KOPT-K1 (cell line): ENCODE data around the gene CYLD.

Experiments
- H3K27ac ChIP-seq: fragments of 200-600 bp; sonication (generic); 2 replicates; pipeline ENCODE4 v1.5.1; 2016; ENCODE audit warnings: antibody characterized with exemption, mild to moderate bottlenecking, low read depth, low read length; ENCODE audit not compliant: poor library complexity, severe bottlenecking
- H3K36me3 ChIP-seq: fragments of 200-600 bp; sonication (generic); 2 replicates; pipeline ENCODE4 v1.5.1; 2017; ENCODE audit warnings: antibody characterized with exemption, mild to moderate bottlenecking, low read length, moderate library complexity; ENCODE audit not compliant: insufficient read depth
- H3K9me3 ChIP-seq: fragments of 200-600 bp; sonication (generic); 2 replicates; pipeline ENCODE4 v1.5.1; 2017; ENCODE audit warnings: antibody characterized with exemption, low read length, mild to moderate bottlenecking; ENCODE audit not compliant: insufficient read depth, poor library complexity, severe bottlenecking

The CYLD gene

GRCh38 chr16:50842013-50842505 lies 100.2 kb downstream of the CYLD start:
- Histone ChIP-seq H3K9me3 (no peaks in the 10 kb centered on the region), H3K36me3 (no peaks in the 10 kb centered on the region), H3K27ac (no peak overlapping the region)

GRCh38 chr16:50842589-50842988 lies 100.7 kb downstream of the CYLD start:
- Histone ChIP-seq H3K36me3 (no peaks in the 10 kb centered on the region), H3K27ac (no peak overlapping the region), H3K9me3 (no peaks in the 10 kb centered on the region)

- Histone ChIP-seq H3K9me3 (no peaks in the 10 kb centered on the region), H3K27ac (no peak overlapping the region), H3K36me3 (no peaks in the 10 kb centered on the region)
Observed at GRCh38 chr16:50844840-50845239, 103.0 kb downstream of the CYLD start.

- Histone ChIP-seq H3K27ac (no peak overlapping the region), H3K9me3 (no peaks in the 10 kb centered on the region), H3K36me3 (no peaks in the 10 kb centered on the region)
Observed at GRCh38 chr16:50845296-50845695, 103.4 kb downstream of the CYLD start.

GRCh38 chr16:50846511-50846910 lies 104.6 kb downstream of the CYLD start:
- no peaks in the 10 kb centered on the region for H3K36me3 ChIP-seq
- H3K27ac ChIP-seq = no peak overlapping the region
- H3K9me3 ChIP-seq = no peaks in the 10 kb centered on the region

GRCh38 chr16:50847166-50847565 lies 105.3 kb downstream of the CYLD start:
- Histone ChIP-seq H3K9me3 (no peaks in the 10 kb centered on the region), H3K36me3 (no peaks in the 10 kb centered on the region)

DNA sequence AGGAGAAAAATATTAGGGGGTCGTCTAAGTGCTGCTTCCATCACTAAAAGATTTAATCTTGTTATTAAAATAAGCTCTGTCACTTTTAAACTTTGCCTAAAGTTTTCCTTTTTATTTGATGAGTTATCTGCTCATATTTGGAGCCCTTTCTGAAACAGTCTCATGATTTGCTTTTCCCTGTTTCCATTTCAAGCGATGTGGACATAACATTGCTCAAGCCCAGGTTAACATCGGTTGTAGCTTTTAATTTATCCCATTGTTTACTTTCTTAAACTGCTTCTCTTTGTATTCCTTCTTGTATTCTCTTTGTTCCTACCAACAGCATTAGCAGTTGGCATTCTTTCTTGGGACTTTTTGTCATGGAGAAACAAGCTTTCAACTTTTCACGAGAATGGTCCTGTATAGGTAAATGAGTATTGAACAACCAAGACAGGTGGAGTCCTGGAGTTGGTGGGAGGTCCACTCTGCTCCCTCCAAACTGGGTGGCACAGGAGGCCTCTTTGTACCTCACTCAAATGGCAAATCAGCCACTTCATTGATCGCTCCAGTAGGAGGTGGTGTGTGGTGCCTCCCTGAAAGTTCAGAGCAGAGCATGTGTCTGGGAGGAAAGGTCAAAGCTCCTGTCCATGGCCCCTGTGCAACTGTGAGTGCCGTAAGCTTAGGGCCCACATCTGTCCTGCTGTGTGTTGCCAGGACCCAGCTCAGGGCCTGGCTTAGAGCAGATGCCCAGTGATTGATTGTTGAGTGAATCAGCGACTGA lies 107.0 kb downstream of the CYLD start:
- Histone ChIP-seq H3K9me3 (no peaks in the 10 kb centered on the region), H3K27ac (no peak overlapping the region), H3K36me3 (no peaks in the 10 kb centered on the region)

More at GRCh38 chr16:50847166-50847565, 105.3 kb downstream of the CYLD start:
- H3K27ac ChIP-seq = no peak overlapping the region
